K562 (cell line): ENCODE results near the gene DST. TPM values are rescaled to one million over a fixed set of nuclear protein-coding genes. Genes with fewer than 3 reads are reported as not detected.

Experiments
- ATAC-seq: fragments of 200-7000 bp; cut with Tn5 transposase; 3 replicates; pipeline ENCODE4 v1.9.1; 2020; ENCODE audit warnings: moderate library complexity
- BruUV-seq: library from RNA; stranded (reverse); fragments of 400-500 nt; replicated peaks from 2 replicates; lab custom pipeline; 2021; lab: Mats Ljungman, UMichigan
- CTCF ChIA-PET: fragments of 300-600 bp; formaldehyde crosslinking; extraction: SDS; loops from one replicate; lab custom pipeline; 2021; ENCODE audit warnings: low intra/inter-chr PET ratio; lab: Yijun Ruan, JAX
- POLR2A ChIA-PET: fragments of 300-600, 350-650 bp; sonication (Branson Sonifier 250); formaldehyde crosslinking; extraction: SDS; loops from one replicate; lab custom pipeline; 2021; ENCODE audit warnings: antibody characterized with exemption, inconsistent platforms; lab: Yijun Ruan, JAX
- DNase-seq, 4 experiments: peaks; one replicate each; pipeline versions ENCODE4 v3.0.0 to v3.0.0-alpha.2; 2011 to 2018; ENCODE audit warnings: low spot score in 3 of 4, mixed read lengths in 3 of 4; ENCODE audit errors: extremely low read depth in 1 of 4
- FAIRE-seq: peaks from 2 replicates; lab custom pipeline; 2011; peaks lifted over from hg19 to GRCh38; lab: Jason Lieb, UNC
- H2AFZ ChIP-seq: 2 replicates; pipeline ENCODE4 v1.6.0; 2011; ENCODE audit warnings: low read depth, low read length, control low read depth, inconsistent platforms
- H3K27ac ChIP-seq: fragments of 200-600 bp; 3 replicates; pipeline ENCODE4 v1.8.0; 2011; ENCODE audit warnings: low read depth, mild to moderate bottlenecking, control low read depth, inconsistent platforms, low read length, moderate library complexity, mixed read lengths; ENCODE audit errors: extremely low read depth
- H3K27me3 ChIP-seq, 2 experiments: fragments of 300-600 bp in 1 of 2; 2 replicates in 1 of 2; 3 replicates in 1 of 2; pipeline versions ENCODE4 v1.6.0 to v1.8.0; 2011; ENCODE audit warnings: inconsistent platforms in 2 of 2, low read length in 2 of 2, mild to moderate bottlenecking in 1 of 2, mixed read lengths in 1 of 2, moderate library complexity in 1 of 2; ENCODE audit not compliant: control insufficient read depth in 2 of 2, insufficient read depth in 2 of 2
- H3K36me3 ChIP-seq: fragments of 300-600 bp; 3 replicates; pipeline ENCODE4 v1.8.0; 2011; ENCODE audit warnings: mild to moderate bottlenecking, low read length, inconsistent platforms; ENCODE audit not compliant: control insufficient read depth, insufficient read depth
- H3K4me1 ChIP-seq, 2 experiments: fragments of 200-600 bp in 1 of 2; replicated peaks in 1 of 2; 2 replicates in 1 of 2; 3 replicates in 1 of 2; pipeline versions ENCODE4 v1.5.1 to v1.8.0; 2011; ENCODE audit warnings: inconsistent platforms in 2 of 2, low read length in 2 of 2, mild to moderate bottlenecking in 1 of 2, mixed read lengths in 1 of 2, moderate library complexity in 1 of 2; ENCODE audit not compliant: control insufficient read depth in 2 of 2, insufficient read depth in 2 of 2
- H3K4me2 ChIP-seq: 2 replicates; pipeline ENCODE4 v1.6.1; 2011; ENCODE audit warnings: low read length, control low read depth, inconsistent platforms, mixed read lengths; ENCODE audit not compliant: insufficient read depth
- H3K4me3 ChIP-seq: fragments of 200-600 bp; sonication (generic), shearing (Covaris generic); 2 replicates; pipeline ENCODE4 v1.5.1; 2016; ENCODE audit warnings: control low read depth, inconsistent platforms
- H3K79me2 ChIP-seq: fragments of 200-600 bp; 3 replicates; pipeline ENCODE4 v1.8.0; 2011; ENCODE audit warnings: low read length, inconsistent platforms; ENCODE audit not compliant: control insufficient read depth, insufficient read depth
- H3K9ac ChIP-seq, 2 experiments: 2 replicates each; pipeline versions ENCODE4 v1.6.0 to v1.6.1; 2011; ENCODE audit warnings: low read depth in 2 of 2, low read length in 2 of 2, control low read depth in 1 of 2, inconsistent platforms in 1 of 2, mild to moderate bottlenecking in 1 of 2, mixed read lengths in 1 of 2; ENCODE audit not compliant: insufficient read depth in 1 of 2
- H3K9me1 ChIP-seq: one replicate; pipeline ENCODE4 v1.6.0; 2011; ENCODE audit warnings: inconsistent platforms, mild to moderate bottlenecking, low read length, moderate library complexity; ENCODE audit not compliant: control insufficient read depth, insufficient read depth
- H3K9me3 ChIP-seq: replicated peaks from 2 replicates; pipeline ENCODE4 v1.5.1; 2011; ENCODE audit warnings: low read depth, low read length, inconsistent platforms; ENCODE audit not compliant: control insufficient read depth, insufficient read depth
- H4K20me1 ChIP-seq: replicated peaks from 2 replicates; pipeline ENCODE4 v1.6.1; 2011; ENCODE audit warnings: low read length, inconsistent platforms, mixed read lengths; ENCODE audit not compliant: control insufficient read depth, insufficient read depth
- BDP1 ChIP-seq: IDR thresholded peaks from 3 replicates; pipeline ENCODE4 v1.6.1; 2011; ENCODE audit not compliant: insufficient read length, insufficient read depth
- FOXK1 ChIP-seq: sonication (generic); formaldehyde crosslinking; IDR thresholded peaks from 2 replicates; pipeline ENCODE4 v1.8.0; 2022; ENCODE audit warnings: missing genetic modification reagents, mild to moderate bottlenecking, borderline replicate concordance
- HNRNPLL ChIP-seq: fragments of 200-400 bp; formaldehyde crosslinking; IDR thresholded peaks from 2 replicates; pipeline ENCODE4 v1.6.1; 2017; ENCODE audit warnings: low read length, low read depth, mild to moderate bottlenecking; ENCODE audit not compliant: poor library complexity, severe bottlenecking
- HSF4 ChIP-seq: fragments of 250-450 bp; sonication (Bioruptor Pico); IDR thresholded peaks from 2 replicates; pipeline ENCODE4 v2.1.2; 2022; ENCODE audit warnings: mild to moderate bottlenecking, moderate library complexity, borderline replicate concordance
- MIER1 ChIP-seq: fragments of 450-650 bp; IDR thresholded peaks from 2 replicates; pipeline ENCODE4 v1.6.1; 2016; ENCODE audit warnings: antibody characterized with exemption, mild to moderate bottlenecking, low read depth
- MTA3 ChIP-seq: fragments of 450-650 bp; formaldehyde crosslinking; IDR thresholded peaks from 2 replicates; pipeline ENCODE4 v1.6.1; 2017; ENCODE audit warnings: mild to moderate bottlenecking, borderline replicate concordance
- NR1H2 ChIP-seq: sonication (generic); formaldehyde crosslinking; IDR thresholded peaks from 2 replicates; pipeline ENCODE4 v1.4.0; 2020; ENCODE audit warnings: mild to moderate bottlenecking, missing genetic modification reagents
- NRF1 ChIP-seq, 2 experiments: fragments of 450-650 bp; IDR thresholded peaks in 1 of 2; conservative IDR thresholded peaks in 1 of 2; 2 replicates each; pipeline ENCODE4 v1.6.1; 2014; ENCODE audit warnings: mild to moderate bottlenecking in 2 of 2
- PTBP1 ChIP-seq: fragments of 200-400 bp; formaldehyde crosslinking; IDR thresholded peaks from 2 replicates; pipeline ENCODE4 v1.6.1; 2017; ENCODE audit warnings: low read depth, low read length
- TOE1 ChIP-seq, 2 experiments: fragments of 450-650 bp in 1 of 2; sonication (generic) in 1 of 2; formaldehyde crosslinking in 1 of 2; IDR thresholded peaks; 2 replicates each; pipeline versions ENCODE4 v1.7.1 to v1.8.0; 2016 to 2022; ENCODE audit warnings: borderline replicate concordance in 2 of 2, mild to moderate bottlenecking in 2 of 2, antibody characterized with exemption in 1 of 2, inconsistent platforms in 1 of 2, low read depth in 1 of 2, missing genetic modification reagents in 1 of 2, moderate library complexity in 1 of 2
- ZKSCAN3 ChIP-seq: fragments of 250-450 bp; sonication (Bioruptor Pico); IDR thresholded peaks from 2 replicates; pipeline ENCODE4 v1.4.0; 2020
- ZNF232 ChIP-seq: sonication (generic); formaldehyde crosslinking; IDR thresholded peaks from 2 replicates; pipeline ENCODE4 v1.8.0; 2022; ENCODE audit warnings: mild to moderate bottlenecking, missing genetic modification reagents
- in situ Hi-C: fragments of 300-500 bp; cut with MboI; formaldehyde crosslinking; loops from 4 replicates; pipeline ENCODE4 v1.15.0; 2018; ENCODE audit warnings: inconsistent platforms, mixed read lengths
- intact Hi-C: fragments of 100-400 bp; cut with micrococcal nuclease; formaldehyde crosslinking; loops from 2 replicates; pipeline ENCODE4 v1.14.2; 2022
- polyA plus RNA-seq, 8 experiments: library from polyadenylated mRNA; depleted of rRNA in 4 of 8; stranded (reverse) in 5 of 8; unstranded in 3 of 8; fragments of >200 nt; fragmentation: Nextera tagmentation in 2 of 8; fragmentation: Illumina TruSeq in 1 of 8; extraction: Ambion mirVana in 2 of 8; extraction: Trizol in 1 of 8; gene quantifications; 2 replicates each; pipeline versions ENCODE4 v1.2.1 to v1.2.3, GENCODE V29; 2011 to 2014; ENCODE audit warnings: inconsistent platforms in 1 of 8, missing spikeins in 1 of 8
- total RNA-seq, 7 experiments: library from RNA; depleted of rRNA in 6 of 7; stranded (reverse); fragments of >200 nt in 6 of 7; fragmentation: Illumina TruSeq in 2 of 7; extraction: Trizol in 2 of 7; gene quantifications; 2 replicates each; pipeline versions ENCODE4 v1.2.1 to v1.2.3, GENCODE V29; 2011 to 2021; ENCODE audit warnings: low replicate concordance in 1 of 7
- TF ChIP-seq, protein P1 (sequence below): fragments of 450-650 bp; formaldehyde crosslinking; conservative IDR thresholded peaks from 2 replicates; pipeline ENCODE4 v1.4.0; 2022; ENCODE audit warnings: mild to moderate bottlenecking, missing genetic modification characterization
- TF ChIP-seq, protein P2 (sequence below): fragments of 450-650 bp; formaldehyde crosslinking; IDR thresholded peaks from 2 replicates; pipeline ENCODE4 v1.4.0; 2020; ENCODE audit warnings: mild to moderate bottlenecking
- TF ChIP-seq, protein P3 (sequence below): sonication (generic); formaldehyde crosslinking; IDR thresholded peaks from 2 replicates; pipeline ENCODE4 v1.8.0; 2022; ENCODE audit warnings: mild to moderate bottlenecking, low read depth, missing genetic modification reagents
- TF ChIP-seq, protein P4 (sequence below): sonication (generic); formaldehyde crosslinking; IDR thresholded peaks from 2 replicates; pipeline ENCODE4 v1.8.1; 2023; ENCODE audit warnings: mild to moderate bottlenecking, missing genetic modification reagents

DST gene
- total and polyA plus RNA-seq, 9 of the 15 experiments (the other 6 are each of a cell fraction or from before 2014, with no cell fraction given), result 5.2 to 21.9 (median 13.3) TPM

DNA sequence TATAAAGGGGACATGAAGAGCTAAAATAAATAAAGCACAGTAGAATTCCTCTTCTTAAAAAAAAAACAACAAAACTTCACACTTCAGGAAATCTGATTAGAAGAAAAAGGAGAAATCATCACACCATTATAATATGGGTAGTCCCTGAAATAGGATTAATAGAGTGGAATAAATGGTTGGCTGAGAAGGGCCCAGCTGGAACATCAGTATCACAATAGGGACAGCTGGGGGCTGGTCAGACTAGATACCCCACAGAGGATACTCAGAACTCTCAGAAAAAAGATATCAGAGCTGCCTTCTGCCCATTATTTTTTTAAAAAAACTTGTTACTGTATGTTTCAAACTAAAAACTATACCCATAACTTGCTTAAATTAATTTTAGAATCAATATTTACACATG, 75.2 kb downstream of the DST start:
- Histone ChIP-seq H3K4me2 (no peak overlapping the region), H3K9ac (no peak overlapping the region), H3K4me1 (no peaks in the 10 kb centered on the region), H4K20me1 (no peaks in the 10 kb centered on the region), H3K9me1 (no peaks in the 10 kb centered on the region), H3K4me3 (no peak overlapping the region), H3K36me3 (no peaks in the 10 kb centered on the region), H2AFZ (no peak overlapping the region), H3K79me2 (no peaks in the 10 kb centered on the region), H3K27ac (no peak overlapping the region), H3K27me3 (no peaks in the 10 kb centered on the region), H3K9me3 (no peaks in the 10 kb centered on the region)
- BruUV-seq, result no TSS peak
- in situ Hi-C loops, result no loop called here
- intact Hi-C loops, result no loop called here
- POLR2A ChIA-PET, result no interaction called here
- CTCF ChIA-PET, result no interaction called here
- FAIRE-seq (no peak), DNase-seq (no peak), ATAC-seq (no peak)
- TF ChIP-seq ZKSCAN3 (CRISPR knock-in tag), result no peak
- no peak for TF ChIP-seq ZNF232 (CRISPR knock-in tag)
- TF ChIP-seq, protein P1, sequence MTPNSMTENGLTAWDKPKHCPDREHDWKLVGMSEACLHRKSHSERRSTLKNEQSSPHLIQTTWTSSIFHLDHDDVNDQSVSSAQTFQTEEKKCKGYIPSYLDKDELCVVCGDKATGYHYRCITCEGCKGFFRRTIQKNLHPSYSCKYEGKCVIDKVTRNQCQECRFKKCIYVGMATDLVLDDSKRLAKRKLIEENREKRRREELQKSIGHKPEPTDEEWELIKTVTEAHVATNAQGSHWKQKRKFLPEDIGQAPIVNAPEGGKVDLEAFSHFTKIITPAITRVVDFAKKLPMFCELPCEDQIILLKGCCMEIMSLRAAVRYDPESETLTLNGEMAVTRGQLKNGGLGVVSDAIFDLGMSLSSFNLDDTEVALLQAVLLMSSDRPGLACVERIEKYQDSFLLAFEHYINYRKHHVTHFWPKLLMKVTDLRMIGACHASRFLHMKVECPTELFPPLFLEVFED, result no peak
- TF ChIP-seq, protein P2, sequence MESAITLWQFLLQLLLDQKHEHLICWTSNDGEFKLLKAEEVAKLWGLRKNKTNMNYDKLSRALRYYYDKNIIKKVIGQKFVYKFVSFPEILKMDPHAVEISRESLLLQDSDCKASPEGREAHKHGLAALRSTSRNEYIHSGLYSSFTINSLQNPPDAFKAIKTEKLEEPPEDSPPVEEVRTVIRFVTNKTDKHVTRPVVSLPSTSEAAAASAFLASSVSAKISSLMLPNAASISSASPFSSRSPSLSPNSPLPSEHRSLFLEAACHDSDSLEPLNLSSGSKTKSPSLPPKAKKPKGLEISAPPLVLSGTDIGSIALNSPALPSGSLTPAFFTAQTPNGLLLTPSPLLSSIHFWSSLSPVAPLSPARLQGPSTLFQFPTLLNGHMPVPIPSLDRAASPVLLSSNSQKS (CRISPR knock-in tag), result no peak
- no peak for TF ChIP-seq NRF1 (conservative IDR thresholded peaks at IDR 0.05 in 1 of 2, IDR thresholded peaks at IDR 0.05 in 1 of 2)
- no peak for TF ChIP-seq MTA3
- TF ChIP-seq HNRNPLL, result no peak
- TF ChIP-seq MIER1, result no peak
- no peak for TF ChIP-seq PTBP1
- no peak for TF ChIP-seq BDP1
- TF ChIP-seq TOE1 (IDR thresholded peaks at IDR 0.05; ENCODE audit: borderline replicate concordance), result no peak
- no peak for TF ChIP-seq TOE1 (CRISPR knock-in tag; IDR thresholded peaks at IDR 0.05; ENCODE audit: borderline replicate concordance, low read depth)
- no peak for TF ChIP-seq FOXK1 (CRISPR knock-in tag)
- TF ChIP-seq, protein P3, sequence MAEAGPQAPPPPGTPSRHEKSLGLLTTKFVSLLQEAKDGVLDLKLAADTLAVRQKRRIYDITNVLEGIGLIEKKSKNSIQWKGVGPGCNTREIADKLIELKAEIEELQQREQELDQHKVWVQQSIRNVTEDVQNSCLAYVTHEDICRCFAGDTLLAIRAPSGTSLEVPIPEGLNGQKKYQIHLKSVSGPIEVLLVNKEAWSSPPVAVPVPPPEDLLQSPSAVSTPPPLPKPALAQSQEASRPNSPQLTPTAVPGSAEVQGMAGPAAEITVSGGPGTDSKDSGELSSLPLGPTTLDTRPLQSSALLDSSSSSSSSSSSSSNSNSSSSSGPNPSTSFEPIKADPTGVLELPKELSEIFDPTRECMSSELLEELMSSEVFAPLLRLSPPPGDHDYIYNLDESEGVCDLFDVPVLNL (CRISPR knock-in tag), result no peak
- no peak for TF ChIP-seq HSF4 (CRISPR knock-in tag)
- TF ChIP-seq, protein P4, sequence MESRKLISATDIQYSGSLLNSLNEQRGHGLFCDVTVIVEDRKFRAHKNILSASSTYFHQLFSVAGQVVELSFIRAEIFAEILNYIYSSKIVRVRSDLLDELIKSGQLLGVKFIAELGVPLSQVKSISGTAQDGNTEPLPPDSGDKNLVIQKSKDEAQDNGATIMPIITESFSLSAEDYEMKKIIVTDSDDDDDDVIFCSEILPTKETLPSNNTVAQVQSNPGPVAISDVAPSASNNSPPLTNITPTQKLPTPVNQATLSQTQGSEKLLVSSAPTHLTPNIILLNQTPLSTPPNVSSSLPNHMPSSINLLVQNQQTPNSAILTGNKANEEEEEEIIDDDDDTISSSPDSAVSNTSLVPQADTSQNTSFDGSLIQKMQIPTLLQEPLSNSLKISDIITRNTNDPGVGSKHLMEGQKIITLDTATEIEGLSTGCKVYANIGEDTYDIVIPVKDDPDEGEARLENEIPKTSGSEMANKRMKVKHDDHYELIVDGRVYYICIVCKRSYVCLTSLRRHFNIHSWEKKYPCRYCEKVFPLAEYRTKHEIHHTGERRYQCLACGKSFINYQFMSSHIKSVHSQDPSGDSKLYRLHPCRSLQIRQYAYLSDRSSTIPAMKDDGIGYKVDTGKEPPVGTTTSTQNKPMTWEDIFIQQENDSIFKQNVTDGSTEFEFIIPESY, result no peak
- TF ChIP-seq NR1H2 (CRISPR knock-in tag), result no peak
